ENCODE results near the gene E2F4.

Gene E2F4

GRCh38 chr16:67213197-67214019 lies 21.5 kb downstream of the E2F4 start:
- DNase-seq: no peak

DNA sequence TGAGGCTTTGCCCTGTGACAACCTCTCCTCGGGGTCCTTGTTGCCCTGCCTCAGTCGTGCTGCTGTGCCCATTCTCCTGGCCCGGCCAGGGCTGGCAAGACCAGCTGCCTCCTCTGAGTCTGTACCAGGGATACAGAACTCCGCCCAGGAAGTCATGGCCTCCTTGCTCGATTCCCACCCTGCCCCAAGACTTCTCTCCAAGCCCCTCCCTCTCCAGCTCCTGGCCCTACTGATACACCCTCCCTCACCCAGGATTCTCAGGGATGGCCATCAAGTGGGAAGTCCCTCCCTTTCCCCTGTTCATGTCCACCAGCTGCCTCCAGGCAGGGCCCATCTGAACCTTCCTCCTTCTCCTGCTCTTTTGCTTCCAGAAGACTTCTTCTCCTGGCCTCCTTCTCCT lies 23.8 kb downstream of the E2F4 start:
- no peak for DNase-seq

GRCh38 chr16:67216612-67217490 lies 24.9 kb downstream of the E2F4 start:
- no peak for DNase-seq

GRCh38 chr16:67223992-67224391 lies 32.0 kb downstream of the E2F4 start:
- DNase-seq: no peak

- no peak for DNase-seq
These were observed 34.4 kb downstream of the E2F4 start for GRCh38 chr16:67226295-67226803.

- DNase-seq: peak; percentile 97
These were observed 35.0 kb downstream of the E2F4 start, which contains the start of gene TMEM208 for GRCh38 chr16:67226804-67227566. Gene TMEM208 (plus strand): TSS chr16:67227130. CDS start chr16:67227219, 89 bp downstream.

GRCh38 chr16:67227567-67227921 lies 35.6 kb downstream of the E2F4 start:
- no peak for DNase-seq

DNA sequence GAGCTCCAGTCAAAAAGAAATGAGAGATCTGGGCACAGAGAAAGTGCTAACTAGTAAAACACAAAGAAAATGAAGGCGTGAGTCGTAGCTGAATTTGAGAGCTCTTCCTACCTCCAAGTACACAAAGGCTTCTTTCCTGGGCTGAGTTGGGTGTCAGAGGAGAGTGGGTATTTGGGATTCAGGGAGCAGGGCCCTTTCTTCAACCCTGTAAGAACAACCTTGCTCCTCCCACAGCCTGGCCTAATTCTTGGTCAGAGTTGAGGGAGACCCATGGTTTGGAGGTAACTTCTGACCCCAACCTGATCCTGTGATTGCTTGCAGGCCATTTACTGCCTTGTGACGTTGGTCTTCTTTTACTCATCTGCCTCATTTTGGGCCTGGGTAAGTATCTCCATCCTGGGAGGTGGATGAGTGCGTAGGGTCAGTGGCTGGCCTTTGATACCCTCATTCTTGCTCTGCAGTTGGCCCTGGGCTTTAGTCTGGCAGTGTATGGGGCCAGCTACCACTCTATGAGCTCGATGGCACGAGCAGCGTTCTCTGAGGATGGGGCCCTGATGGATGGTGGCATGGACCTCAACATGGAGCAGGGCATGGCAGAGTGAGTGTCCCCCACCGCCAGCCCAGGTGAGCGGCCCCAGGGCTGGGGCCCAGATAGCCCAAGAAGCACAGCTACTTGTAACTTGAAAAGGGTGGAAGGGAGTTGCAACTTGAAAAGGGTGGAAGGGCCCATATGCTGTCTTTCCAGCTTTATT lies 36.3 kb downstream of the E2F4 start:
- DNase-seq: no peak

DNA sequence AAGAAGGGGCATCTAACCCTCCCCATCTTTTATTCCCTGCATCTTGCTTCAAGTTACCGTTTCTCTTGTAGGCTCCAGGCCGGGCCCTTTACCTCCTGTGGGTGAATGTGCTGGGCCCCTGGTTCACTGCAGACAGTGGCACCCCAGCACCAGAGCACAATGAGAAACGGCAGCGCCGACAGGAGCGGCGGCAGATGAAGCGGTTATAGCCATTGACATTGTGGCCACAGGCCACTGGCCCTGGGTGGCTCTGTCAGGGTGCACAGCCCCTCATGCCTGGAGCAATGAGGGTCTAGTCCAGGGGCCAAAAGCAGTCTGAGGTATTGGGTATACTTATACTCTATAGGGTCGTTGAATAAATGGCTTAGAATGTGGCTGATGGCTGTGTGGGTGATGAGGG lies 37.0 kb downstream of the E2F4 start:
- no peak for DNase-seq

- no peak for DNase-seq
These were observed 38.2 kb downstream of the E2F4 start for GRCh38 chr16:67229906-67230808.

- no peak for DNase-seq
These were observed 39.1 kb downstream of the E2F4 start for GRCh38 chr16:67230809-67231660.

DNA sequence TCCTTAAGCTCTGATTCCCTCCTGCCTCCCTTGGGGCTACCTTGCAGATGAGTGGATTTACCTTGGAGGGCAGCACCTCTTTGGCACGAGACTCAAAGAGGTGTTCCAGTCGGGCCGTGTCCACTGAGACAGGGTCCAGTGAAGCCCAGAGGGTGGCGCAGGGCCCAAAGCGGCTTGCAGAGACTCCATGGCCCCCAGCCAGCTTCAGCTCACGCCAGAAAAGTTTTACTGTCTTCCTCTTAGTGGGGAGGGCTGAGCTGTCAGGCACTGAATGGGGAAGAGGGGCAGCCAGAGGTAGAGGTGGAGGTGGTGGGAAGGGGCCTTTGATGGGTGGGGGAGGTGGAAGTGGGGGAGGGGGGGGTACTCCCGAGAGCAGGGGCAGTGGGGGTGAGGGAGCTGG lies 41.6 kb downstream of the E2F4 start:
- DNase-seq: no peak

DNA sequence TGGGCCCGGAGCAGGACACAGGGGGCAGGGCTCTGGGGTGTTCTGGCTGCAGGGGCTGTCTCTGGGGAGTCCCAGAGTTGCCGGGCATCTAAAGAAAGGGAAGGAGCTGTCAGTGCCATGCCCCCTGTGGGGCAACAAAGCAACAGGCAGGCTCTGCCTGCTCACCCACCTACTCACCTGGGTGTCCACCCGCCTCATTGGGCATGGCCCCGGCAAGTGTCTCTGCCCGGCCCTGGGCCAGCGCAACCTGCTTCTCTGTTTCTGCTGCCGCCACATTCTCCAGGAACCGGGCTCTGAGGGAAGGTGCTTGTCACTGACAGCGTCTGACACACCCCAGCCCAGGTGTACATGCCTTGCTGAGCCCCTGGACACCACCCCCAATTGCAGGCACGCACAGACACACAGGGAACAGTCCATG lies 42.2 kb downstream of the E2F4 start:
- DNase-seq: no peak

- peak; percentile 15 for DNase-seq
These were observed 44.0 kb downstream of the E2F4 start for GRCh38 chr16:67235816-67236562.

DNA sequence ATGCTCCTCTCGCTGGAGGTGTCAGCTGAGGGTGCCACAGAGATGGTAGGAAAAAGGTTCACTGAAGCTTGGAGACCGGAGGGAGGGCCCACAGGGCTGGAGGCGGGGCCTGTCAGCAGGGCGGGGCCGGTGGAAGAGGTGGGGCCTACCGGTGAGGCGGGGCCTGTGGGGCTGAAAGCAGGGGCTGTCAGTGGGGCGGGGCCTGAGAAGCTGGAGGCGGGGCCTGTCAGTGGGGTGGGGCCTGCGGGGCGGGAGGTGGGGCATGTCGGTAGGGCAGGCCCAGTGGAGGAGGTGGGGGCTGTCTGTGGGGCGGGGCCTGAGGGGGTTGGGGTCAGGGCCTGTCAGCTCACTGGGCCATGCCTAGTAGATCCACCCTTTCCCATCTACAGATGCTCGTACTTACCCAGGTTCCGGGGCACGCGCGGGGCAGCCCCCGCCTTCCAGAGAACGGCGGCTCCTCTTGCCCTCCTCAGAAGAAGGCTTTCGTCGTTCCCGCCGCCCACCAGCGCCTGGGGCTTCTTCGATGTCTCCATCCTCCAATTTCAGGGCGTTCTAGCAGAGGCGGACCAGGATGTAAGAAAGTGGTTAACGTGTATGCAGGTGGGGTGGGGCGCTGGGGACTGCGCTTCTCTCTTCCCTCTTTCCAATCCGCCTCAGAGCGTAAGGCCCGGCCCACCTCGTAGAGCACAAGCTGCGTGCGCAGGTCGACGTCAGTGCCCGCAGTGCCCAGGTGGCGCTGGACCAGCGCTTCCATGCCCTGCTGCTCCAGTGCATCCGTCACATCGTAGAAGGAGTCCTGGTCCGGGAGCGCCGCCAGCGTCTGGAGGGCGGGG lies 44.8 kb downstream of the E2F4 start:
- peak; percentile 52 for DNase-seq

- DNase-seq: no peak
These were observed 45.7 kb downstream of the E2F4 start for GRCh38 chr16:67237396-67238277.

GRCh38 chr16:67238278-67238575 lies 46.3 kb downstream of the E2F4 start:
- no peak for DNase-seq
